Liver (tissue), 9 donors: ENCODE results near the gene DSTN. TPM values are rescaled to one million over a fixed set of nuclear protein-coding genes. Genes with fewer than 3 reads are reported as not detected.

ENCODE experiments used
- DNase-seq: peaks from one replicate; pipeline ENCODE4 v3.0.0-alpha.2; 2017; ENCODE audit warnings: low spot score
- H3K27ac ChIP-seq, 2 donors: one replicate each; pipeline ENCODE4 v1.7.0; 2013; ENCODE audit warnings: inconsistent platforms in 2 of 2, low read length in 2 of 2, control low read depth in 1 of 2, low read depth in 1 of 2, mild to moderate bottlenecking in 1 of 2
- H3K27me3 ChIP-seq, 4 donors: one replicate each; pipeline versions ENCODE4 v1.6.1 to v1.7.0; 2013; ENCODE audit warnings: low read length in 3 of 4, inconsistent platforms in 1 of 4, mild to moderate bottlenecking in 1 of 4, moderate library complexity in 1 of 4; ENCODE audit not compliant: control insufficient read depth in 4 of 4, insufficient read depth in 4 of 4
- H3K36me3 ChIP-seq, 4 donors: one replicate each; pipeline versions ENCODE4 v1.6.1 to v1.7.0; 2013; ENCODE audit warnings: low read length in 3 of 4, mild to moderate bottlenecking in 3 of 4, low read depth in 1 of 4, moderate library complexity in 1 of 4; ENCODE audit not compliant: control insufficient read depth in 4 of 4, insufficient read depth in 3 of 4
- H3K4me1 ChIP-seq, 4 donors: one replicate each; pipeline versions ENCODE4 v1.6.1 to v1.7.0; 2013; ENCODE audit warnings: low read length in 3 of 4, mild to moderate bottlenecking in 3 of 4, moderate library complexity in 1 of 4; ENCODE audit not compliant: control insufficient read depth in 4 of 4, insufficient read depth in 4 of 4
- H3K4me3 ChIP-seq, 3 donors: one replicate each; pipeline versions ENCODE4 v1.6.1 to v1.7.0; 2013; ENCODE audit warnings: low read length in 3 of 3, control low read depth in 1 of 3, low read depth in 1 of 3, mild to moderate bottlenecking in 1 of 3
- H3K9ac ChIP-seq, 2 donors: one replicate each; pipeline ENCODE4 v1.7.0; 2013; ENCODE audit warnings: low read length in 2 of 2, mild to moderate bottlenecking in 2 of 2, moderate library complexity in 2 of 2, control low read depth in 1 of 2, low read depth in 1 of 2
- H3K9me3 ChIP-seq, 4 donors: one replicate each; pipeline versions ENCODE4 v1.6.1 to v1.7.0; 2013; ENCODE audit warnings: low read length in 3 of 4; ENCODE audit not compliant: control insufficient read depth in 4 of 4
- GABPA ChIP-seq, 2 donors: IDR thresholded peaks in 1 of 2; conservative IDR thresholded peaks in 1 of 2; 2 replicates each; pipeline ENCODE4 v1.6.1; 2016; ENCODE audit warnings: antibody characterized with exemption in 2 of 2, mild to moderate bottlenecking in 1 of 2, moderate library complexity in 1 of 2
- NR2F2 ChIP-seq: IDR thresholded peaks from 2 replicates; pipeline ENCODE4 v1.6.1; 2016; ENCODE audit warnings: antibody characterized with exemption
- RXRA ChIP-seq, 2 donors: IDR thresholded peaks; 2 replicates each; pipeline ENCODE4 v1.6.1; 2017 to 2018; ENCODE audit warnings: antibody characterized with exemption in 2 of 2, mild to moderate bottlenecking in 1 of 2
- WGBS: extraction: QIAGEN DNeasy Blood & Tissue Kit; methylation state at CpG from one replicate; pipeline ENCODE4 v1.1.7; 2013; 5-methylcytosine and 5-hydroxymethylcytosine counted together
- polyA plus RNA-seq, 2 donors: library from polyadenylated mRNA; stranded (reverse) in 1 of 2; unstranded in 1 of 2; fragments of 200-250 nt in 1 of 2; fragments of >200 nt in 1 of 2; fragmentation: Nextera tagmentation in 1 of 2; extraction: Ambion mirVana in 1 of 2; gene quantifications; one replicate each; pipeline versions ENCODE4 v1.2.1 to v1.2.3, GENCODE V29; 2013 to 2015
- total RNA-seq, 2 donors: library from RNA; depleted of rRNA; stranded (reverse); fragments of >200 nt; gene quantifications; one replicate each; pipeline ENCODE4 v1.2.3, GENCODE V29; 2014
- TF ChIP-seq, protein P1 (sequence below): IDR thresholded peaks from 2 replicates; pipeline ENCODE4 v1.6.1; 2016; ENCODE audit warnings: antibody characterized with exemption, mild to moderate bottlenecking
- donor health status: healthy.
- donor health status: healthy.
- donor health status: healthy.
- donor health status: healthy.
- donor health status: healthy.

Gene DSTN
- total and polyA plus RNA-seq, 4 donors: 39.9 to 137 (median 108) TPM

DNA sequence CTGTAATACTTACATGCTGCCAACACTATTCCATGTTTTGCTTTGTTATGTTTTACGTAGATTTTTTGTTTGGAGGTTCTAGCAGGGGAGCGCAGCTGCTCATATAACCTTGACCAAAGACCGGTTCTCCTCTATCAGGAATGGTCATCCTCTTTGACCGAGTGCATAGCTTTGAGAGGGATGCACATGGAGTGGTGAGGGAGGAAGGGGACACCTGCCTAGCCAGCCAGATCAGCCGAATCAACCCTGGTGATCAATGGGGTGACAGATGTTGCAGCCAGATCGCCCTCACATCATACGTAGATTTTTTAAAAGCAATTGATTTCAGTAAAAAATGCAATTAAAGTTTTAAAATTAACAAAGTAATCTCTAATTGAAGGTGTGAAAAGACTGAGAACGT, 6.3 kb downstream of the DSTN start:
- TF ChIP-seq RXRA (IDR thresholded peaks at IDR 0.05): no peak
- TF ChIP-seq NR2F2: no peak
- Histone ChIP-seq H3K36me3 (no peaks in the 10 kb centered on the region), H3K9me3 (no peaks in the 10 kb centered on the region), H3K9ac (no peak overlapping the region), H3K27me3 (no peaks in the 10 kb centered on the region), H3K4me3 (no peak overlapping the region), H3K4me1 (peaks cover 10 to 17% (median 16%) of the 10 kb centered on the region in 4 donors), H3K27ac (no peak overlapping the region)
- WGBS: 87% methylated on average over 8 of the region's 8 CpGs
- DNase-seq: no peak

DNA sequence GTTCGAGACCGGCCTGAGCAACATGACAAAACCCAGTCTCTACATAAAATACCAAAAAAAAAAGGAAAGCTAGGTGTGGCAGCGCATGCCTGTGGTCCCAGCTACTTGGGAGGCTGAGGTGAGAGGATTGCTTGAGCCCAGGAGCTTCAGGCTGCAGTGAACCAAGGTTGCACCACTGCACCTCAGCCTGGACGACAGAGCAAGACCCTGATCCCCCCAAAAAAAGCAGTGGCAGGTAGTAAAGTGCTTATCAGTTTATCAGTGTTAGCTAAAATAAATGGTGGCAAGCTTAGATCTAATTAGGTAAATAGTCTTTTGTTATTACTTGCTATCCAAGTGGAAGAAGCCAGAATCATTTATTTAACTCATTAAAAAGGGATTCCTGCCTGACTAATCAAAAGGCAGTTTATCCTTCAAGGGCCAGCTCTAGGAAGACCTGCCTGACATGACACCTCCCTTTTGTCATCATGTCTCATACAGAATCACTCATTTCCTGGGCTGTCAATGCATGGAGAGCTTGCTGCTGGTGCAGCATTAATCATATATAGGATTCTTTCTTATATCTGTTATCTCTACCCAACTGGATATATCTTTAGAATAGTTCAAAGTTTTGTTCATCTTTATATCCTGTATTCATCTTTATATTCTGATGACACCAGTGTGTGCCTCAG, 9.6 kb downstream of the DSTN start:
- H3K27ac ChIP-seq: no peak overlapping the region
- DNase-seq: no peak
- H3K4me1 ChIP-seq: peaks cover 0 to 6% (median 0%) of the 10 kb centered on the region in 4 donors
- peaks cover 0 to 2% (median 0%) of the 10 kb centered on the region in 4 donors for H3K36me3 ChIP-seq
- no peak overlapping the region for H3K9ac ChIP-seq
- H3K4me3 ChIP-seq: no peak overlapping the region
- no peak for TF ChIP-seq GABPA (IDR thresholded peaks at IDR 0.05 in 1 of 2, conservative IDR thresholded peaks at IDR 0.05 in 1 of 2)
- TF ChIP-seq, protein P1, sequence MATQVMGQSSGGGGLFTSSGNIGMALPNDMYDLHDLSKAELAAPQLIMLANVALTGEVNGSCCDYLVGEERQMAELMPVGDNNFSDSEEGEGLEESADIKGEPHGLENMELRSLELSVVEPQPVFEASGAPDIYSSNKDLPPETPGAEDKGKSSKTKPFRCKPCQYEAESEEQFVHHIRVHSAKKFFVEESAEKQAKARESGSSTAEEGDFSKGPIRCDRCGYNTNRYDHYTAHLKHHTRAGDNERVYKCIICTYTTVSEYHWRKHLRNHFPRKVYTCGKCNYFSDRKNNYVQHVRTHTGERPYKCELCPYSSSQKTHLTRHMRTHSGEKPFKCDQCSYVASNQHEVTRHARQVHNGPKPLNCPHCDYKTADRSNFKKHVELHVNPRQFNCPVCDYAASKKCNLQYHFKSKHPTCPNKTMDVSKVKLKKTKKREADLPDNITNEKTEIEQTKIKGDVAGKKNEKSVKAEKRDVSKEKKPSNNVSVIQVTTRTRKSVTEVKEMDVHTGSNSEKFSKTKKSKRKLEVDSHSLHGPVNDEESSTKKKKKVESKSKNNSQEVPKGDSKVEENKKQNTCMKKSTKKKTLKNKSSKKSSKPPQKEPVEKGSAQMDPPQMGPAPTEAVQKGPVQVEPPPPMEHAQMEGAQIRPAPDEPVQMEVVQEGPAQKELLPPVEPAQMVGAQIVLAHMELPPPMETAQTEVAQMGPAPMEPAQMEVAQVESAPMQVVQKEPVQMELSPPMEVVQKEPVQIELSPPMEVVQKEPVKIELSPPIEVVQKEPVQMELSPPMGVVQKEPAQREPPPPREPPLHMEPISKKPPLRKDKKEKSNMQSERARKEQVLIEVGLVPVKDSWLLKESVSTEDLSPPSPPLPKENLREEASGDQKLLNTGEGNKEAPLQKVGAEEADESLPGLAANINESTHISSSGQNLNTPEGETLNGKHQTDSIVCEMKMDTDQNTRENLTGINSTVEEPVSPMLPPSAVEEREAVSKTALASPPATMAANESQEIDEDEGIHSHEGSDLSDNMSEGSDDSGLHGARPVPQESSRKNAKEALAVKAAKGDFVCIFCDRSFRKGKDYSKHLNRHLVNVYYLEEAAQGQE: no peak
- no peaks in the 10 kb centered on the region for H3K27me3 ChIP-seq
- whole genome bisulfite sequencing: 94% methylated on average over 4 of the region's 4 CpGs
- H3K9me3 ChIP-seq: no peaks in the 10 kb centered on the region

DNA sequence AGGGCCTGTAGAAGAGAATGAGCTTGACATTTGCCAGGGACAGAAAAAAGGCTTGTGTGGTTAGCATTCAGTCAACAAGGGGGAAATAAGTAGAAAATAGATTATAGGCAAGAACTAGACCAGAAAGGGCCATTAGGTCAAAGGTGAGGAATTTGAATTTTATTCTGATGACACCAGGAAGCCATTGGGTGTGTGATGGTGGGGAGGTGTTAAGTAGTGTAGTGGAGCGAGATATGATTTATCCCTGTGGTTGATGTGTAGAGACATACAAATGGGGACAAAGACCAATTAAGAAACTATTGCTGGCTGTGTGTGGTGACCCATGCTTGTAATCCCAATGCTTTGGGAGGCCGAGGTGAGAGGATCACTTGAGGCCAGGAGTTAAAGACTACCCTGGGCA, 11.0 kb downstream of the DSTN start:
- 93% methylated on average over 2 of the region's 2 CpGs for WGBS
- TF ChIP-seq, protein P1: no peak
- peak; percentile 23 for TF ChIP-seq NR2F2
- Histone ChIP-seq H3K36me3 (peaks cover 0 to 2% (median 0%) of the 10 kb centered on the region in 4 donors), H3K27me3 (no peaks in the 10 kb centered on the region), H3K9me3 (no peaks in the 10 kb centered on the region), H3K4me3 (no peak overlapping the region), H3K9ac (no peak overlapping the region), H3K27ac (no peak overlapping the region), H3K4me1 (peaks cover 0 to 6% (median 0%) of the 10 kb centered on the region in 4 donors)
- DNase-seq: no peak
